Measurements from ENCODE around the gene SEZ6.

Gene SEZ6

DNA sequence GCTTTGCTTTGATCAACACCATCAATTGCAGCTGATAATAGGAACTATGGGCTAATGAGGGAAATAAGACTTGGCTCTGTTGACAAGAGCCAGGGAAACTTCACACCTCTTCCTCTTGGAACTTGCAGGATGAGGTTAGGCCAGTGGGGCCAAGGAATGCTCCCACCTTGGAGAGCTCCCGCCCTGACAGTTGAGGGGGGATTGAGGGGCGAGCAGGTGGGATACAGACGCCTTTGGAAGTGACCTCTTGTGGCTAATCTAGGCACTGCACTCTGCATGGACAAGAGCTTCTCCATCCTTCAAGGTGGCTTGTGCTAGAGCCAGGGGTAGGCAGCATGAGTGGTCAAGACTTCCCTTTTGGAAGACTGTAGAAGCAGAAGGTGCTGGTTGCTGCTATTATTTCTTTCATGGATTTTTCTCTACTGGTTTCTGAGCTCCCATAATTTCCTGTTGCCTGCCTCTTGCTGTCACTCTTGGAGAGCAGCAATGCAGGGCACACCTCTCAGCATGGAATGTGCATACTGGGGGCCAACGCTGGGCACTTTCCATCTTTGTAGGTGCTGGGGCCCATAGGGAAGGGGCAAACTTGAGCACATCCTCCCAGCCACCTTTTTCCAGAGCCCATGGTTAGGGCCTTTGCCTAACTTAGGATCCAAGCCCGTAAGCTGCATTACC, 52.3 kb downstream of the SEZ6 start (continued):
- TF ChIP-seq, protein P1, sequence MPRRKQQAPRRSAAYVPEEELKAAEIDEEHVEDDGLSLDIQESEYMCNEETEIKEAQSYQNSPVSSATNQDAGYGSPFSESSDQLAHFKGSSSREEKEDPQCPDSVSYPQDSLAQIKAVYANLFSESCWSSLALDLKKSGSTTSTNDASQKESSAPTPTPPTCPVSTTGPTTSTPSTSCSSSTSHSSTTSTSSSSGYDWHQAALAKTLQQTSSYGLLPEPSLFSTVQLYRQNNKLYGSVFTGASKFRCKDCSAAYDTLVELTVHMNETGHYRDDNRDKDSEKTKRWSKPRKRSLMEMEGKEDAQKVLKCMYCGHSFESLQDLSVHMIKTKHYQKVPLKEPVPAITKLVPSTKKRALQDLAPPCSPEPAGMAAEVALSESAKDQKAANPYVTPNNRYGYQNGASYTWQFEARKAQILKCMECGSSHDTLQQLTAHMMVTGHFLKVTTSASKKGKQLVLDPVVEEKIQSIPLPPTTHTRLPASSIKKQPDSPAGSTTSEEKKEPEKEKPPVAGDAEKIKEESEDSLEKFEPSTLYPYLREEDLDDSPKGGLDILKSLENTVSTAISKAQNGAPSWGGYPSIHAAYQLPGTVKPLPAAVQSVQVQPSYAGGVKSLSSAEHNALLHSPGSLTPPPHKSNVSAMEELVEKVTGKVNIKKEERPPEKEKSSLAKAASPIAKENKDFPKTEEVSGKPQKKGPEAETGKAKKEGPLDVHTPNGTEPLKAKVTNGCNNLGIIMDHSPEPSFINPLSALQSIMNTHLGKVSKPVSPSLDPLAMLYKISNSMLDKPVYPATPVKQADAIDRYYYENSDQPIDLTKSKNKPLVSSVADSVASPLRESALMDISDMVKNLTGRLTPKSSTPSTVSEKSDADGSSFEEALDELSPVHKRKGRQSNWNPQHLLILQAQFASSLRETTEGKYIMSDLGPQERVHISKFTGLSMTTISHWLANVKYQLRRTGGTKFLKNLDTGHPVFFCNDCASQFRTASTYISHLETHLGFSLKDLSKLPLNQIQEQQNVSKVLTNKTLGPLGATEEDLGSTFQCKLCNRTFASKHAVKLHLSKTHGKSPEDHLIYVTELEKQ (tag by site-specific recombination; IDR thresholded peaks at IDR 0.05; ENCODE audit: borderline replicate concordance): no peak
- TF ChIP-seq ZNF544 (tag by site-specific recombination; IDR thresholded peaks at IDR 0.05) (no peak), ZNF560 (tag by site-specific recombination; IDR thresholded peaks at IDR 0.05; ENCODE audit: borderline replicate concordance) (no peak), KLF7 (tag by site-specific recombination; IDR thresholded peaks at IDR 0.05; ENCODE audit: borderline replicate concordance) (no peak), ZNF335 (tag by site-specific recombination; conservative IDR thresholded peaks at IDR 0.05) (no peak)

DNA sequence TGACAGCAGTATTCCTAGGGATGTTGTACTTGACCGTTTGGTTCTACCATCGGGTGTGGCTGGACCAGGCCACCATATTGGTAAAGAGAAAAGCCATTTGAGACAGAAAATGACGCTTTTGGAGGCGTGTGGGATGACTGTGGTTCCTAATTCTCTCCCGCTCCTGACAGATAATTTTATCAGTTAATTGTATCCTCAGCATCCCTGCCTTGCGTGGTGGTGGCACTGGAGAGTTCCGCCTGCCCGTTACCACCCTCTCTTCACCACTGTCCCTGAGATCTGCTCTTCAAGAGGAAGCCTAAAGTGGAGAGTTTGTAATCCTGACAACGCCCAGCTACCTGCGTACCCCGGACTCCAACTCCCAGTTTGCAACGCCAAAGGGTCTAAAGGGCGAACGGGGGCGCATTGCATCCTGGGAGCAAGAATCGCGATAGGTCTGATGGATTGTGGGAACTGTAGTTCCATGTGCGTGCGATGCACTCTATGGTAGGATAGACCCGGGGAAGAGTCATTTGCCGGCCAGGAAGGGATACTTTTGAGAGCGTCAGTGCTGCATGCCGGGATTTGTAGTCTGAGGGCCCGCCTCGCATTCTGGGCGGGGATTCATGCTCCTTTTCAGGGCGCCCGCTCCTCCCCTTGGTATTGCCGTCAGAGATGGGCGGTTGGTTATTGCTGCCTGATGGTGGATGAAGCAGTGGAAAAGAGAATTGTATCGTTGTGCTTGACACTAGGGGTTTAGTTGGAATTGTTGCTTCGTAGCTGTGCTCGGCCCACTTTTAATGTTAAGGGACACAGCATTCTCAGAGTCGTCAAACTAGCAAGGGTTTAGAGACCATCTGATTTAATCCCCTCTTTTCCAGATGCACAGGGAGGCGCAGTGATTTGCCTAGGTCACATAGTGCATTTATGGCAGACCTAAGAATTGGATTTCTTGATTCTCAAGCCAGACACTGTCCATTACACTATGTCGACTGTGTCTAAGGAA, 53.5 kb downstream of the SEZ6 start:
- Histone ChIP-seq H3K4me3 (ENCODE audit: low read depth, low read length) (peak overlapping the region; percentile 73), H3K27ac (ENCODE audit: extremely low read depth, low read depth, low read length) (peak overlapping the region; percentile 87), H3K4me1 (ENCODE audit: control insufficient read depth, insufficient read depth, low read length) (peaks cover 7% of the 10 kb centered on the region), H3K36me3 (ENCODE audit: control insufficient read depth in 2 of 2, insufficient read depth in 1 of 2, low read length in 2 of 2) (peaks cover 1 to 10% of the 10 kb centered on the region in 2 experiments; a peak in 2 of 3 replicates), H3K9me3 (ENCODE audit: control insufficient read depth, insufficient read depth, low read depth, low read length) (no peaks in the 10 kb centered on the region)
- ChIA-PET CTCF (interaction anchor here (0.5 to 18.9 kb wide), 38 partner anchors 9 to 497 kb away, joined by 3 to 680 read pairs (median 4); partner anchors contain the start of genes DHRS13, FLOT2 and TLCD1), POLR2A (interaction anchor here (0.6 to 3.4 kb wide), 40 partner anchors 11 to 617 kb away, joined by 3 to 76 read pairs (median 4); partner anchors contain the start of genes BLTP2, ERAL1, FAM222B and FLOT2)
- TF ChIP-seq ZNF768 (tag by site-specific recombination; IDR thresholded peaks at IDR 0.05): no peak
- no peak for TF ChIP-seq ZBTB1 (tag by site-specific recombination; IDR thresholded peaks at IDR 0.05)
- TF ChIP-seq SP3 (tag by site-specific recombination; IDR thresholded peaks at IDR 0.05): peak; percentile 97
- no peak for TF ChIP-seq SCRT2 (tag by site-specific recombination; IDR thresholded peaks at IDR 0.05)
- TF ChIP-seq, protein P2, sequence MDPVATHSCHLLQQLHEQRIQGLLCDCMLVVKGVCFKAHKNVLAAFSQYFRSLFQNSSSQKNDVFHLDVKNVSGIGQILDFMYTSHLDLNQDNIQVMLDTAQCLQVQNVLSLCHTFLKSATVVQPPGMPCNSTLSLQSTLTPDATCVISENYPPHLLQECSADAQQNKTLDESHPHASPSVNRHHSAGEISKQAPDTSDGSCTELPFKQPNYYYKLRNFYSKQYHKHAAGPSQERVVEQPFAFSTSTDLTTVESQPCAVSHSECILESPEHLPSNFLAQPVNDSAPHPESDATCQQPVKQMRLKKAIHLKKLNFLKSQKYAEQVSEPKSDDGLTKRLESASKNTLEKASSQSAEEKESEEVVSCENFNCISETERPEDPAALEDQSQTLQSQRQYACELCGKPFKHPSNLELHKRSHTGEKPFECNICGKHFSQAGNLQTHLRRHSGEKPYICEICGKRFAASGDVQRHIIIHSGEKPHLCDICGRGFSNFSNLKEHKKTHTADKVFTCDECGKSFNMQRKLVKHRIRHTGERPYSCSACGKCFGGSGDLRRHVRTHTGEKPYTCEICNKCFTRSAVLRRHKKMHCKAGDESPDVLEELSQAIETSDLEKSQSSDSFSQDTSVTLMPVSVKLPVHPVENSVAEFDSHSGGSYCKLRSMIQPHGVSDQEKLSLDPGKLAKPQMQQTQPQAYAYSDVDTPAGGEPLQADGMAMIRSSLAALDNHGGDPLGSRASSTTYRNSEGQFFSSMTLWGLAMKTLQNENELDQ (tag by site-specific recombination; IDR thresholded peaks at IDR 0.05; ENCODE audit: low read depth): no peak
- TF ChIP-seq, protein P3, sequence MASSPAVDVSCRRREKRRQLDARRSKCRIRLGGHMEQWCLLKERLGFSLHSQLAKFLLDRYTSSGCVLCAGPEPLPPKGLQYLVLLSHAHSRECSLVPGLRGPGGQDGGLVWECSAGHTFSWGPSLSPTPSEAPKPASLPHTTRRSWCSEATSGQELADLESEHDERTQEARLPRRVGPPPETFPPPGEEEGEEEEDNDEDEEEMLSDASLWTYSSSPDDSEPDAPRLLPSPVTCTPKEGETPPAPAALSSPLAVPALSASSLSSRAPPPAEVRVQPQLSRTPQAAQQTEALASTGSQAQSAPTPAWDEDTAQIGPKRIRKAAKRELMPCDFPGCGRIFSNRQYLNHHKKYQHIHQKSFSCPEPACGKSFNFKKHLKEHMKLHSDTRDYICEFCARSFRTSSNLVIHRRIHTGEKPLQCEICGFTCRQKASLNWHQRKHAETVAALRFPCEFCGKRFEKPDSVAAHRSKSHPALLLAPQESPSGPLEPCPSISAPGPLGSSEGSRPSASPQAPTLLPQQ (tag by site-specific recombination; IDR thresholded peaks at IDR 0.05): peak; percentile 41; the same call in 1 of the 2 replicates
- no peak for TF ChIP-seq ZNF792 (tag by site-specific recombination; IDR thresholded peaks at IDR 0.05)
- no peak for TF ChIP-seq ZNF521 (tag by site-specific recombination; IDR thresholded peaks at IDR 0.05)
- TF ChIP-seq, protein P4, sequence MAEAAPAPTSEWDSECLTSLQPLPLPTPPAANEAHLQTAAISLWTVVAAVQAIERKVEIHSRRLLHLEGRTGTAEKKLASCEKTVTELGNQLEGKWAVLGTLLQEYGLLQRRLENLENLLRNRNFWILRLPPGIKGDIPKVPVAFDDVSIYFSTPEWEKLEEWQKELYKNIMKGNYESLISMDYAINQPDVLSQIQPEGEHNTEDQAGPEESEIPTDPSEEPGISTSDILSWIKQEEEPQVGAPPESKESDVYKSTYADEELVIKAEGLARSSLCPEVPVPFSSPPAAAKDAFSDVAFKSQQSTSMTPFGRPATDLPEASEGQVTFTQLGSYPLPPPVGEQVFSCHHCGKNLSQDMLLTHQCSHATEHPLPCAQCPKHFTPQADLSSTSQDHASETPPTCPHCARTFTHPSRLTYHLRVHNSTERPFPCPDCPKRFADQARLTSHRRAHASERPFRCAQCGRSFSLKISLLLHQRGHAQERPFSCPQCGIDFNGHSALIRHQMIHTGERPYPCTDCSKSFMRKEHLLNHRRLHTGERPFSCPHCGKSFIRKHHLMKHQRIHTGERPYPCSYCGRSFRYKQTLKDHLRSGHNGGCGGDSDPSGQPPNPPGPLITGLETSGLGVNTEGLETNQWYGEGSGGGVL (tag by site-specific recombination; IDR thresholded peaks at IDR 0.05): no peak
- TF ChIP-seq ZXDB (tag by site-specific recombination; IDR thresholded peaks at IDR 0.05): no peak; the same call in none of the 2 replicates
- TF ChIP-seq, protein P5, sequence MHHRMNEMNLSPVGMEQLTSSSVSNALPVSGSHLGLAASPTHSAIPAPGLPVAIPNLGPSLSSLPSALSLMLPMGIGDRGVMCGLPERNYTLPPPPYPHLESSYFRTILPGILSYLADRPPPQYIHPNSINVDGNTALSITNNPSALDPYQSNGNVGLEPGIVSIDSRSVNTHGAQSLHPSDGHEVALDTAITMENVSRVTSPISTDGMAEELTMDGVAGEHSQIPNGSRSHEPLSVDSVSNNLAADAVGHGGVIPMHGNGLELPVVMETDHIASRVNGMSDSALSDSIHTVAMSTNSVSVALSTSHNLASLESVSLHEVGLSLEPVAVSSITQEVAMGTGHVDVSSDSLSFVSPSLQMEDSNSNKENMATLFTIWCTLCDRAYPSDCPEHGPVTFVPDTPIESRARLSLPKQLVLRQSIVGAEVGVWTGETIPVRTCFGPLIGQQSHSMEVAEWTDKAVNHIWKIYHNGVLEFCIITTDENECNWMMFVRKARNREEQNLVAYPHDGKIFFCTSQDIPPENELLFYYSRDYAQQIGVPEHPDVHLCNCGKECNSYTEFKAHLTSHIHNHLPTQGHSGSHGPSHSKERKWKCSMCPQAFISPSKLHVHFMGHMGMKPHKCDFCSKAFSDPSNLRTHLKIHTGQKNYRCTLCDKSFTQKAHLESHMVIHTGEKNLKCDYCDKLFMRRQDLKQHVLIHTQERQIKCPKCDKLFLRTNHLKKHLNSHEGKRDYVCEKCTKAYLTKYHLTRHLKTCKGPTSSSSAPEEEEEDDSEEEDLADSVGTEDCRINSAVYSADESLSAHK (tag by site-specific recombination; IDR thresholded peaks at IDR 0.05): peak; percentile 34; the same call in 1 of the 2 replicates
- TF ChIP-seq OVOL3 (tag by site-specific recombination; IDR thresholded peaks at IDR 0.05): 0 out of 2 replicates have a peak, but pooled peaks have one; percentile 54
- no peak for TF ChIP-seq ZNF473 (tag by site-specific recombination; IDR thresholded peaks at IDR 0.05)
- TF ChIP-seq, protein P6, sequence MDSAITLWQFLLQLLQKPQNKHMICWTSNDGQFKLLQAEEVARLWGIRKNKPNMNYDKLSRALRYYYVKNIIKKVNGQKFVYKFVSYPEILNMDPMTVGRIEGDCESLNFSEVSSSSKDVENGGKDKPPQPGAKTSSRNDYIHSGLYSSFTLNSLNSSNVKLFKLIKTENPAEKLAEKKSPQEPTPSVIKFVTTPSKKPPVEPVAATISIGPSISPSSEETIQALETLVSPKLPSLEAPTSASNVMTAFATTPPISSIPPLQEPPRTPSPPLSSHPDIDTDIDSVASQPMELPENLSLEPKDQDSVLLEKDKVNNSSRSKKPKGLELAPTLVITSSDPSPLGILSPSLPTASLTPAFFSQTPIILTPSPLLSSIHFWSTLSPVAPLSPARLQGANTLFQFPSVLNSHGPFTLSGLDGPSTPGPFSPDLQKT (IDR thresholded peaks at IDR 0.05; ENCODE audit: borderline replicate concordance, low read depth, low read length): no peak
- TF ChIP-seq ZFP37 (tag by site-specific recombination; IDR thresholded peaks at IDR 0.05): no peak
